Endothelial cell (in vitro differentiated cells): ENCODE data around the gene TMEM192. TPM values are rescaled to one million over a fixed set of nuclear protein-coding genes. Genes with fewer than 3 reads are reported as not detected.

Source experiments
- DNase-seq: peaks from one replicate; pipeline ENCODE4 v3.0.0; 2021; ENCODE audit warnings: low spot score
- H3K27ac Mint-ChIP-seq: one replicate; pipeline ENCODE4 v1.8.0; 2021; ENCODE audit warnings: mixed read lengths, inconsistent platforms; ENCODE audit not compliant: unreplicated experiment
- H3K27me3 Mint-ChIP-seq: one replicate; pipeline ENCODE4 v1.8.0; 2021; ENCODE audit warnings: mild to moderate bottlenecking, moderate library complexity, mixed read lengths, inconsistent platforms; ENCODE audit not compliant: unreplicated experiment
- H3K36me3 Mint-ChIP-seq: one replicate; pipeline ENCODE4 v1.8.0; 2021; ENCODE audit warnings: mild to moderate bottlenecking, low read depth, mixed read lengths, inconsistent platforms; ENCODE audit not compliant: unreplicated experiment
- H3K4me1 Mint-ChIP-seq: one replicate; pipeline ENCODE4 v1.8.0; 2021; ENCODE audit warnings: mild to moderate bottlenecking, mixed read lengths, inconsistent platforms; ENCODE audit not compliant: unreplicated experiment
- H3K4me3 Mint-ChIP-seq: one replicate; pipeline ENCODE4 v1.8.0; 2021; ENCODE audit warnings: mild to moderate bottlenecking, mixed read lengths, inconsistent platforms; ENCODE audit not compliant: unreplicated experiment
- H3K9me3 Mint-ChIP-seq: one replicate; pipeline ENCODE4 v1.8.0; 2021; ENCODE audit warnings: mixed read lengths, inconsistent platforms; ENCODE audit not compliant: unreplicated experiment
- CTCF ChIP-seq: fragments of 200-600 bp; sonication (generic); IDR thresholded peaks from one replicate; pipeline ENCODE4 v1.5.0; 2021; ENCODE audit warnings: antibody characterized with exemption; ENCODE audit not compliant: unreplicated experiment
- total RNA-seq: library from RNA; stranded (reverse); fragmentation: NEBNext Ultra II Directional; extraction: Animal tissue kit (Norgen Biotek cat#: 25700); gene quantifications from one replicate; pipeline ENCODE4 v1.2.1, GENCODE V29; 2021; ENCODE audit not compliant: unreplicated experiment

Gene TMEM192
- total RNA-seq, 1 donor from 2014 or later = 11.6 TPM

- DNase-seq = no peak
- Mint-ChIP-seq H3K27me3 (no peaks in the 10 kb centered on the region), H3K4me3 (no peak overlapping the region), H3K4me1 (no peaks in the 10 kb centered on the region), H3K27ac (no peak overlapping the region), H3K36me3 (no peaks in the 10 kb centered on the region), H3K9me3 (no peaks in the 10 kb centered on the region)
- TF ChIP-seq CTCF = no peak
These were observed 53.3 kb downstream of the TMEM192 start for GRCh38 chr4:165059386-165059785.

- Mint-ChIP-seq H3K27me3 (no peaks in the 10 kb centered on the region), H3K36me3 (no peaks in the 10 kb centered on the region), H3K9me3 (no peaks in the 10 kb centered on the region), H3K4me3 (no peak overlapping the region), H3K27ac (no peak overlapping the region), H3K4me1 (no peaks in the 10 kb centered on the region)
- DNase-seq = no peak
- TF ChIP-seq CTCF = no peak
These were observed 54.0 kb downstream of the TMEM192 start for GRCh38 chr4:165058666-165059065.

GRCh38 chr4:165055601-165056000 is 57.1 kb downstream of the TMEM192 start:
- Mint-ChIP-seq H3K4me1 (no peaks in the 10 kb centered on the region), H3K36me3 (no peaks in the 10 kb centered on the region), H3K27ac (no peak overlapping the region), H3K4me3 (no peak overlapping the region), H3K27me3 (no peaks in the 10 kb centered on the region), H3K9me3 (no peaks in the 10 kb centered on the region)
- DNase-seq = no peak
- TF ChIP-seq CTCF = no peak

GRCh38 chr4:165053645-165054044 is 59.0 kb downstream of the TMEM192 start, which contains the start of gene TRIM75:
TRIM75 (plus strand) TSS chr4:165053866; CDS start chr4:165059148, 5,282 bp downstream.
- no peak for TF ChIP-seq CTCF
- no peaks in the 10 kb centered on the region for H3K4me1 Mint-ChIP-seq
- no peak for DNase-seq
- H3K9me3 Mint-ChIP-seq = no peaks in the 10 kb centered on the region
- H3K36me3 Mint-ChIP-seq = no peaks in the 10 kb centered on the region
- no peak within 1 kb of the TSS for H3K4me3 Mint-ChIP-seq
- H3K27me3 Mint-ChIP-seq = no peaks in the 10 kb centered on the region
- H3K27ac Mint-ChIP-seq = no peak within 1 kb of the TSS

- H3K27me3 Mint-ChIP-seq = no peaks in the 10 kb centered on the region
- H3K4me3 Mint-ChIP-seq = no peak overlapping the region
- H3K36me3 Mint-ChIP-seq = no peaks in the 10 kb centered on the region
- no peak for TF ChIP-seq CTCF
- H3K4me1 Mint-ChIP-seq = no peaks in the 10 kb centered on the region
- H3K9me3 Mint-ChIP-seq = no peaks in the 10 kb centered on the region
- DNase-seq = no peak
- H3K27ac Mint-ChIP-seq = no peak overlapping the region
These were observed 60.0 kb downstream of the TMEM192 start for GRCh38 chr4:165052627-165053026.
